Rectal smooth muscle tissue (tissue), 1 donor: ENCODE results near the gene LAMP5.

Experiments
- H3K27ac ChIP-seq: one replicate; pipeline ENCODE4 v1.7.0; 2013; ENCODE audit warnings: low read depth, low read length, inconsistent platforms
- H3K27me3 ChIP-seq: one replicate; pipeline ENCODE4 v1.7.0; 2013; ENCODE audit warnings: low read length; ENCODE audit not compliant: control insufficient read depth, insufficient read depth
- H3K36me3 ChIP-seq: one replicate; pipeline ENCODE4 v1.7.0; 2013; ENCODE audit warnings: low read length; ENCODE audit not compliant: control insufficient read depth, insufficient read depth
- H3K4me1 ChIP-seq: one replicate; pipeline ENCODE4 v1.7.0; 2013; ENCODE audit warnings: low read length; ENCODE audit not compliant: control insufficient read depth, insufficient read depth
- H3K4me3 ChIP-seq: one replicate; pipeline ENCODE4 v1.7.0; 2013; ENCODE audit warnings: low read length
- H3K9ac ChIP-seq: one replicate; pipeline ENCODE4 v1.7.0; 2013; ENCODE audit warnings: low read length

The LAMP5 gene

GRCh38 chr20:9514461-9515213, at the start of gene LAMP5:
TSS of gene LAMP5 (plus strand) at chr20:9514590. CDS start at chr20:9514853, 263 bp downstream.
- no peak within 1 kb of the TSS for H3K9ac ChIP-seq
- H3K4me1 ChIP-seq, result no peaks in the 10 kb centered on the region
- H3K27ac ChIP-seq, result no peak within 1 kb of the TSS
- H3K4me3 ChIP-seq, result peak within 1 kb of the TSS; percentile 32
- no peaks in the 10 kb centered on the region for H3K36me3 ChIP-seq
- H3K27me3 ChIP-seq, result peaks cover 2% of the 10 kb centered on the region

- no peaks in the 10 kb centered on the region for H3K4me1 ChIP-seq
- H3K27me3 ChIP-seq, result no peaks in the 10 kb centered on the region
- H3K9ac ChIP-seq, result no peak overlapping the region
- H3K4me3 ChIP-seq, result no peak overlapping the region
- H3K27ac ChIP-seq, result no peak overlapping the region
- H3K36me3 ChIP-seq, result no peaks in the 10 kb centered on the region
These were observed 46.4 kb upstream of the LAMP5 start for GRCh38 chr20:9467995-9468394.

- H3K4me1 ChIP-seq, result no peaks in the 10 kb centered on the region
- no peaks in the 10 kb centered on the region for H3K36me3 ChIP-seq
- H3K4me3 ChIP-seq, result no peak overlapping the region
- no peak overlapping the region for H3K27ac ChIP-seq
- H3K27me3 ChIP-seq, result no peaks in the 10 kb centered on the region
- no peak overlapping the region for H3K9ac ChIP-seq
These were observed 39.5 kb upstream of the LAMP5 start for GRCh38 chr20:9474835-9475415.

- no peak overlapping the region for H3K4me3 ChIP-seq
- H3K9ac ChIP-seq, result no peak overlapping the region
- no peak overlapping the region for H3K27ac ChIP-seq
- H3K27me3 ChIP-seq, result no peaks in the 10 kb centered on the region
- no peaks in the 10 kb centered on the region for H3K36me3 ChIP-seq
- H3K4me1 ChIP-seq, result no peaks in the 10 kb centered on the region
These were observed 38.9 kb upstream of the LAMP5 start for GRCh38 chr20:9475456-9475855.

GRCh38 chr20:9476174-9476573, 38.2 kb upstream of the LAMP5 start:
- H3K27ac ChIP-seq, result no peak overlapping the region
- no peak overlapping the region for H3K4me3 ChIP-seq
- no peaks in the 10 kb centered on the region for H3K36me3 ChIP-seq
- no peak overlapping the region for H3K9ac ChIP-seq
- H3K4me1 ChIP-seq, result no peaks in the 10 kb centered on the region
- no peaks in the 10 kb centered on the region for H3K27me3 ChIP-seq

- H3K36me3 ChIP-seq, result no peaks in the 10 kb centered on the region
These were observed 37.8 kb upstream of the LAMP5 start for GRCh38 chr20:9476637-9477036.

GRCh38 chr20:9478771-9479170, 35.6 kb upstream of the LAMP5 start:
- H3K9ac ChIP-seq, result no peak overlapping the region
- no peaks in the 10 kb centered on the region for H3K4me1 ChIP-seq
- no peak overlapping the region for H3K4me3 ChIP-seq
- no peak overlapping the region for H3K27ac ChIP-seq
- H3K27me3 ChIP-seq, result no peaks in the 10 kb centered on the region
- H3K36me3 ChIP-seq, result no peaks in the 10 kb centered on the region

More at GRCh38 chr20:9476637-9477036, 37.8 kb upstream of the LAMP5 start:
- H3K9ac ChIP-seq, result no peak overlapping the region
- H3K4me1 ChIP-seq, result no peaks in the 10 kb centered on the region
- no peaks in the 10 kb centered on the region for H3K27me3 ChIP-seq
- no peak overlapping the region for H3K4me3 ChIP-seq
- H3K27ac ChIP-seq, result no peak overlapping the region

- H3K4me1 ChIP-seq, result no peaks in the 10 kb centered on the region
- H3K27ac ChIP-seq, result no peak overlapping the region
- H3K27me3 ChIP-seq, result no peaks in the 10 kb centered on the region
- no peak overlapping the region for H3K9ac ChIP-seq
- H3K4me3 ChIP-seq, result no peak overlapping the region
- H3K36me3 ChIP-seq, result no peaks in the 10 kb centered on the region
These were observed 34.3 kb upstream of the LAMP5 start for GRCh38 chr20:9480066-9480465.

GRCh38 chr20:9482180-9482579, 32.2 kb upstream of the LAMP5 start:
- H3K36me3 ChIP-seq, result no peaks in the 10 kb centered on the region
- H3K27ac ChIP-seq, result no peak overlapping the region
- no peaks in the 10 kb centered on the region for H3K27me3 ChIP-seq
- H3K4me3 ChIP-seq, result no peak overlapping the region
- H3K9ac ChIP-seq, result no peak overlapping the region
- H3K4me1 ChIP-seq, result no peaks in the 10 kb centered on the region

- Histone ChIP-seq H3K36me3 (no peaks in the 10 kb centered on the region), H3K4me3 (no peak overlapping the region), H3K9ac (no peak overlapping the region), H3K27ac (no peak overlapping the region), H3K4me1 (no peaks in the 10 kb centered on the region), H3K27me3 (no peaks in the 10 kb centered on the region)
These were observed 31.3 kb upstream of the LAMP5 start for GRCh38 chr20:9483131-9483530.

GRCh38 chr20:9485614-9486340, 28.6 kb upstream of the LAMP5 start:
- no peaks in the 10 kb centered on the region for H3K27me3 ChIP-seq
- H3K36me3 ChIP-seq, result no peaks in the 10 kb centered on the region
- H3K9ac ChIP-seq, result no peak overlapping the region
- no peak overlapping the region for H3K4me3 ChIP-seq
- no peaks in the 10 kb centered on the region for H3K4me1 ChIP-seq
- no peak overlapping the region for H3K27ac ChIP-seq

GRCh38 chr20:9487231-9487630, 27.2 kb upstream of the LAMP5 start:
- no peak overlapping the region for H3K27ac ChIP-seq

More at GRCh38 chr20:9487231-9487630, 27.2 kb upstream of the LAMP5 start:
- H3K9ac ChIP-seq, result no peak overlapping the region
- H3K4me3 ChIP-seq, result no peak overlapping the region
- no peaks in the 10 kb centered on the region for H3K36me3 ChIP-seq
- no peaks in the 10 kb centered on the region for H3K4me1 ChIP-seq
- no peaks in the 10 kb centered on the region for H3K27me3 ChIP-seq
